ENCODE measurements around the gene ZNHIT1. TPM values are rescaled to one million over a fixed set of nuclear protein-coding genes. Genes with fewer than 3 reads are reported as not detected.
"Not testable (repeated sequence)": the region's sequence is repeated elsewhere in the genome, so short reads cannot be mapped to it uniquely, and the experiment has no call there.

The ZNHIT1 gene
- total RNA-seq, 1 donor from 2014 or later, result 57.5 TPM

- intact Hi-C loops (cut with DNase I), result no loop called here
- DNase-seq (ENCODE audit: missing footprints), result peak; percentile 88
- ATAC-seq, result peak; percentile 84
Measured at GRCh38 chr7:101237206-101238067, 19.5 kb downstream of the ZNHIT1 start, which contains the start of gene CLDN15. TSS of gene CLDN15 (minus strand) at chr7:101237802. CDS start at chr7:101237581, 221 bp downstream.

DNA sequence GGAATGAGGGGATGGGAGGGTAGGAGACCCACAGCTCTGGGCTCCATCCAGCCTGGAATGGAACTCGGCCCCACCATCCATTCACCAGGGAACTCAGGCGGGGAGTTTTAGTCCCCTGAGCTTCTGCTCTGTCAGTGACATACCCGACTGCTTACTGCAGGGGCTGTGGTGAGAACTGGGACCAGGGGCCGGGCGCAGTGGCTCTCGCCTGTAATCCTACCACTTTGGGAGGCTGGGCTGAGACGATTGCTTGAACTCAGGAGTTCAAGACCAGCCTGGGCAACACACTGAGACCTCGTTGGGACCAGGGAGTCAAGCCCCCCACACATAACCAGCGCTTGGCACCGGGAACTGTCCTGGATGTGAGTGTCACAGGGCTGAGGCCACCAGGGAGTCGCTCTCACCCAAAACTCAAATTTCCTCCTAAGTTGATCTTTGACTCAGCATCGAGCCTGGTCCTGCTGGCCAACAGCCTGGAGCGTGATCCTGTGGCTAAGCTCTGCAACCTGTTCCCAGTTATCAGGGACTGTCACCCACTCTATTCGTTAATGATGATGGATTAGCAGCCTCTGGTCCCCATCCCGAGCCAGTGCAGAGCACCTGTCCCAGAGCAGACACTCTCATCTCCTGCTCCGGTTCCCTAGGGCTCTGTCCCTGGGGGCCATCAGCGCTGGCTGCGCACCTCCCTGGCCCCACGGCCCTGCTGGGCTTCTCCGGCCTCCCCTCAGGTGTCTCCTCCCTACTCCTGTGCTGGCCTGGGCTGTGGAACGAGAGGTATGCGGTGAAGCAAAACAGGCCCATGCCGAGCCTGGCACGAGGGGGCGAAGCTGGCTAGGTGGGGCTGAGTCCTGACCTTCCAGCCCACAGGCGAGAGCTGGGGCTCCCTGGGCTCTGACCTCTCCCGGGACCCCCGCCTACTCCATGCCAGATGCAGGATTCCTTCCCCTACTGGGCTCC is 20.5 kb downstream of the ZNHIT1 start:
- no peak for DNase-seq (ENCODE audit: missing footprints)
- intact Hi-C loops (cut with DNase I), result no loop called here
- ATAC-seq, result peak; percentile 4

DNA sequence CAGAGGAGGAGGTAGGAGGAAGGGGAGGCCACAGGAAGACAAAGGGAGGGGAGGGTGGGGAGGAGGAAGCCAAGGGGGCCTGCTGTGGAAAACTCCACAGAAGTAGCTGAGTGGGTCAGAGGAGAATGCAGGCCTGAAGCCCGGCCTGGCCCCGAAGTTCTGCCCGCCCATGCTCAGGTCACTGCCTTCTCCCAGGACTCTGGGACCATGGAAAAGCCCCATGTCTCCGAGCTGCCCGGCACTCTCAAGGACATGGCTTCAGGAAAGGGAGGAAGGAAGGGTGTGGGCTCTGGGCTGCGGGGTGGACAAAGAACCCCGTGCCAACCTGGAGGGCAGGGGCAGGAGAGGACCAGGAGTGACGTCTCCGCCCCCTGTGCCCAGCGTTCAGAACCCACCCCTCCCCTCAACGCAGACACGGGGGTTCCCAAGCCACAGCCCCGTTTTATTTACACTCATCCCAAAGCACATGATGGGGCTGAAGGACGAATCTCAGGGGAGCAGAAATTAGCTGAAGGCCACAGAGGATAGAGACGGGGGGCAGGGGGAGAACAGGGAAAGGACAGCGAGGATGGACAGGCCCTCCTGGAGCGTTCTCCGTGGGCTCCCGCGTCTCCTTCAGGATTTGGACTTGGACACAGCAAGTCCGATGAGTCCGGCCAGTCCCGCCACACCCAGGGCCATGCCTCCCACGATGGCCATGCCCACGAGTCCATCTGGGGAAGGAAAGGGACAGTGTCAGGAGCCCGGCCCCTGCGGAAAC is 21.4 kb downstream of the ZNHIT1 start:
- intact Hi-C loops (cut with DNase I), result no loop called here
- no peak for ATAC-seq
- DNase-seq (ENCODE audit: missing footprints), result no peak

DNA sequence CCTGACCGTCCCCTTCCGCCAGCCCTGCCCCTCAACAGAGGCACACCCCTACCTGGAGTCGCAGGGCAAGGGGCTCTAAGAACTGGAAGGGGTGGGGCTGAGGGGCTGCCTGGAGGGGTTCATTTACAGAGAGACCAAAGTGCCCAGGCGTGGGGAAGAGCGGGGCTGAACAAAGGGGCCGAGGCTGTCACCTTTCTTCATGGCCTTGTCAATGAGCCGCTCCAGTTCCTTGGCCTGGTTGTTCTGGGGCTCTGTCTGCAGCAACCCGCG is 21.9 kb downstream of the ZNHIT1 start:
- ATAC-seq, result no peak
- no peak for DNase-seq (ENCODE audit: missing footprints)
- intact Hi-C loops (cut with DNase I), result no loop called here

GRCh38 chr7:101240226-101241014 is 22.5 kb downstream of the ZNHIT1 start:
- ATAC-seq (no peak), DNase-seq (ENCODE audit: missing footprints) (no peak)
- intact Hi-C loops (cut with DNase I), result no loop called here

- no peak for ATAC-seq
- intact Hi-C loops (cut with DNase I), result no loop called here
- DNase-seq (ENCODE audit: missing footprints), result no peak
Measured at GRCh38 chr7:101241015-101241363, 23.0 kb downstream of the ZNHIT1 start.

GRCh38 chr7:101241443-101242349 is 23.7 kb downstream of the ZNHIT1 start:
- DNase-seq (ENCODE audit: missing footprints) (no peak), ATAC-seq (no peak)
- intact Hi-C loops (cut with DNase I), result no loop called here

GRCh38 chr7:101243646-101244374 is 25.8 kb downstream of the ZNHIT1 start:
- intact Hi-C loops (cut with DNase I), result loop anchor here (1.0 kb wide), 1 partner anchor 26 kb away; the partner anchor contains the start of gene ZNHIT1
- DNase-seq (ENCODE audit: missing footprints) (no peak), ATAC-seq (no peak)

GRCh38 chr7:101244375-101245146 is 26.6 kb downstream of the ZNHIT1 start, which contains the start of gene FIS1:
TSS of gene FIS1 (minus strand) at chr7:101245081. CDS start at chr7:101245004, 77 bp downstream.
- intact Hi-C loops (cut with DNase I), result loop anchor here (1.0 kb wide), 1 partner anchor 26 kb away; the partner anchor contains the start of gene ZNHIT1
- ATAC-seq, result peak; percentile 98
- DNase-seq (ENCODE audit: missing footprints), result peak; percentile 97

DNA sequence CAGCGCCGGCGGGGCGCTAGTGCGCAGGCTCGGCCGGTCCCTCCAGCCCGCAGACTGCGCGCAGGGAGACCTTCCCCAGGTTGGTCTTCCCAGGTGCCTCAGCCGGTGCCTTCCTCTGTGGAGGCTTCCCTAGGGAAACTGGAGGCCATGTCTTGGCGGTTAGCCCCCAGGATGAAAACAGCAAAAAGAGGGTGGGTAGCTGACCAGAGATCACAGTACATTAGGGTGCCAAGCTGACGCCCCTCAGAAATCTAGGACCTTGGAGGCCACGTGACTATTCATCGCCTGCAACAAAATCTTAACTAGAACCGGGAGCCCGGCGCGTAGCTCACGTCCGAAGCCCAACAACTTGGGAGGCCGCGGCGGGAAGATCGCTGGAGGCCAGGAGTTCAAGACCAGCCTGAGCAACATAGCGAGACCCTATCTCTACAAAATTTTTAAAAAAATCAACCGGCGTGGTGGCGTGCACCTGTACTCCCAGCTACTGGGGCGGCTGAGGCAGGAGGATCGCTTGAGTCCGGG is 27.2 kb downstream of the ZNHIT1 start:
- no peak for DNase-seq (ENCODE audit: missing footprints)
- no peak for ATAC-seq

DNA sequence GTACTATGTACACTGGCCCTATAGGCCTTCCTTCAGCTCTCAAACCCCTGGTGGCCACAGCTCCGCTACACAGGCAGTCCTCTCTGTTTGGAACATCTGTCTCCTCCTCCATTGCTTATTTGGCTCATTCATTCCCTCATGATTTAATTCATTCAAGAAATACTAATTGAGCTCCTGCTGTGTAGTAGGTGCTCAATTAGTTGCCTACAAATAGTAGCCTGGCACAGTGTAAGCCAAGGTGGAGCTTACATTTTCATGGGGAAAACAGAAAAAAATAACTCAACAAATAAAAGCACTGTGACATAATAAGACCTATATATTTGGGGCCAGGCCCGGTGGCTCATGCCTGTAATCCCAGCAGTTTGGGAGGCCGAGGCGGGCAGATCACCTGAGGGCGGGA is 30.3 kb downstream of the ZNHIT1 start:
- ATAC-seq (no peak), DNase-seq (ENCODE audit: missing footprints) (no peak)
- intact Hi-C loops (cut with DNase I), result no loop called here

More for the DNA sequence above, 27.2 kb downstream of the ZNHIT1 start:
- intact Hi-C loops (cut with DNase I), result no loop called here

DNA sequence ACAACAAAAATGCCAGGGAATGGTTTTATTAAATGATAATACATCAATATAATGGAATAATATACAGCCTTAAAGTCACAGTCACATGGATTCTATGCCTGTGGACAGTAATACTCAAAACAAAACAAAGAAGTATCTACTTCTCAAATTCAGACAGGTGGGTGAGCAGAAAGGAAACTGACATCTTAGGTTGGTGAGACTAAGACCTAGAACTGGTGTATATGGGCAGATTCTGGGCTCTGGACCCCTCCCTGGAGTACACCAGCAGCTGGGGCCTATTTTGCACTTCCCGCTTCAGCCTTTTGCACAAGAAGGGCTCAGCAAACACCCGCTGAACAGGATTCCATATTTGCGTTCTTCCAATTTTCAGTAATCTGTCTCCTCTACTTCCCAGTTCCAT is 32.4 kb downstream of the ZNHIT1 start:
- DNase-seq (ENCODE audit: missing footprints), result no peak
- ATAC-seq, result no peak
- intact Hi-C loops (cut with DNase I), result no loop called here

- DNase-seq (ENCODE audit: missing footprints) (peak; percentile 98), ATAC-seq (peak; percentile 100)
- intact Hi-C loops (cut with DNase I), result no loop called here
Measured at GRCh38 chr7:101251871-101252659, 34.1 kb downstream of the ZNHIT1 start.

DNA sequence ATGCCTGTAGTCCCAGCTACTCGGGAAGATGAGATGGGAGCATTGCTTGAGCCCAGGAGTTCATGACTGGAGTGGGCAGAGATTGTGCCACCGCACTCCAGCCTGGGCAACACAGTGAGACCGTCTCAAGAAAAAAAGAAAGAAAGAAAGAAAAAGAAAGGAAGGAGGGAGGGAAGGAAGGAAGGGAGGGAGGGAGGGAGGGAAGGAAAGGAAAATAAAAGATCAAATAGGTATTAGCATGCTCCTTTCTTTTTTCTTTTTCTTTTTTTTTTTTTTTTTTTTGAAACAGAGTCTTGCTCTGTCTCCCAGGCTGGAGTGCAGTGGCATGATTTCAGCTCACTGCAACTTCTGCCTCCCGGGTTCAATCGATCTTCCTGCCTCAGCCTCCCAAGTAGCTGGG is 35.2 kb downstream of the ZNHIT1 start:
- intact Hi-C loops (cut with DNase I); DNase-seq (ENCODE audit: missing footprints); ATAC-seq: not testable (repeated sequence)

GRCh38 chr7:101255796-101256195 is 37.8 kb downstream of the ZNHIT1 start:
- ATAC-seq (no peak), DNase-seq (ENCODE audit: missing footprints) (no peak)
- intact Hi-C loops (cut with DNase I), result no loop called here

Measured in Right ventricle myocardium inferior (tissue), 1 donor.